ENCODE measurements around the gene SH3BGR. TPM values are rescaled to one million over a fixed set of nuclear protein-coding genes. Genes with fewer than 3 reads are reported as not detected.

The SH3BGR gene
- total RNA-seq, 1 experiment from 2014 or later = 2.9 TPM

DNA sequence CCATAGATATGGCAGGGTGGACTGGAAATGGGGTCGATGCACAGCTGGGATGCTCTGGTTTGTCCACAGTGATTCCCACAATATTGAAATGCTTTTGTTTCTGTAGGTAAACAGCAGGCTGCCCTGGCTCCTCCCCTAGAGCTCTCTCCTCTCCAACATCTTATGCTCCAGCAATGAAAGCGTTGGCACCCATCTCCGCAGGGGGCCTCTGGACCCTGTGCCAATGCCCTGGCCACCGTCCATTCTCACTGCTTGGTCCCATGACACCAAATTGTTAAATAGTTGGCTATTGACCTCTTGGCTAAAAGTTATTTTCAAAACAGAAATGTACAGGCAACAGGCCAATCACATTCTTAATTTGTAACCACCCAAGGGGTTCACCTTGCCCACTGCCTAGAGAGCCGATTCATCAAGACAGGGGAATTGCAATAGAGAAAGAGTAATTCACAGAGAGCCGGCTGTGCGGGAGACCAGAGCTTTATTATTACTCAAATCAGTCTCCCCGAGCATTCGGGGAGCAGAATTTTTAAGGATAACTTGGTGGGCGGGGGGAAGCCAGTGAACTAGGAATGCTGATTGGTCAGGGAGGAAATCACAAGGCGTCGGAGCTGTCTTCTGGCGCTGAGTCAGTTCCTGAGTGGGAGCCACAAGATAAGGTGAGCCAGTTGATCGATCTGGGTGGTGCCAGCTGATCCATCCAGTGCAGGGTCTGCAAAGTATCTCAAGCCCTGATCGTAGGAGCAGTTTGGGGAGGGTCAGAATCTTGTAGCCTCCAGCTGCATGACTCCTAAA lies 84.1 kb downstream of the SH3BGR start:
- Histone ChIP-seq H3K4me3 (ENCODE audit: low read depth, low read length, poor library complexity, severe bottlenecking) (no peak overlapping the region), H3K4me1 (ENCODE audit: insufficient read depth, low read length, poor library complexity, severe bottlenecking) (no peaks in the 10 kb centered on the region), H3K27me3 (replicated peaks; ENCODE audit: insufficient read depth, low read depth, low read length, poor library complexity) (no peaks in the 10 kb centered on the region), H3K36me3 (ENCODE audit: insufficient read depth, low read length, poor library complexity, severe bottlenecking) (no peaks in the 10 kb centered on the region), H3K27ac (ENCODE audit: low read depth, low read length, poor library complexity, severe bottlenecking) (no peak overlapping the region), H3K9me3 (ENCODE audit: low read depth, low read length, poor library complexity, severe bottlenecking) (no peaks in the 10 kb centered on the region)
- DNase-seq (ENCODE audit: low spot score) = no peak
- ChIA-PET POLR2A (ENCODE audit: low non-redundant PET) (interaction anchor here (0.6 kb wide), 1 partner anchor 182 kb away, joined by 5 read pairs; no protein-coding TSS in a partner anchor), CTCF (no interaction called here)
- no TSS peak for BruUV-seq (replicated peaks)
- intact Hi-C loops (cut with micrococcal nuclease; ENCODE audit: unreplicated experiment) = no loop called here
- no peak for TF ChIP-seq EZH2 (IDR thresholded peaks at IDR 0.05; ENCODE audit: borderline replicate concordance, low read depth, low read length, poor library complexity, severe bottlenecking)
- TF ChIP-seq, protein P1, sequence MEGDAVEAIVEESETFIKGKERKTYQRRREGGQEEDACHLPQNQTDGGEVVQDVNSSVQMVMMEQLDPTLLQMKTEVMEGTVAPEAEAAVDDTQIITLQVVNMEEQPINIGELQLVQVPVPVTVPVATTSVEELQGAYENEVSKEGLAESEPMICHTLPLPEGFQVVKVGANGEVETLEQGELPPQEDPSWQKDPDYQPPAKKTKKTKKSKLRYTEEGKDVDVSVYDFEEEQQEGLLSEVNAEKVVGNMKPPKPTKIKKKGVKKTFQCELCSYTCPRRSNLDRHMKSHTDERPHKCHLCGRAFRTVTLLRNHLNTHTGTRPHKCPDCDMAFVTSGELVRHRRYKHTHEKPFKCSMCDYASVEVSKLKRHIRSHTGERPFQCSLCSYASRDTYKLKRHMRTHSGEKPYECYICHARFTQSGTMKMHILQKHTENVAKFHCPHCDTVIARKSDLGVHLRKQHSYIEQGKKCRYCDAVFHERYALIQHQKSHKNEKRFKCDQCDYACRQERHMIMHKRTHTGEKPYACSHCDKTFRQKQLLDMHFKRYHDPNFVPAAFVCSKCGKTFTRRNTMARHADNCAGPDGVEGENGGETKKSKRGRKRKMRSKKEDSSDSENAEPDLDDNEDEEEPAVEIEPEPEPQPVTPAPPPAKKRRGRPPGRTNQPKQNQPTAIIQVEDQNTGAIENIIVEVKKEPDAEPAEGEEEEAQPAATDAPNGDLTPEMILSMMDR (conservative IDR thresholded peaks at IDR 0.05; ENCODE audit: low read depth, low read length) = no peak

DNA sequence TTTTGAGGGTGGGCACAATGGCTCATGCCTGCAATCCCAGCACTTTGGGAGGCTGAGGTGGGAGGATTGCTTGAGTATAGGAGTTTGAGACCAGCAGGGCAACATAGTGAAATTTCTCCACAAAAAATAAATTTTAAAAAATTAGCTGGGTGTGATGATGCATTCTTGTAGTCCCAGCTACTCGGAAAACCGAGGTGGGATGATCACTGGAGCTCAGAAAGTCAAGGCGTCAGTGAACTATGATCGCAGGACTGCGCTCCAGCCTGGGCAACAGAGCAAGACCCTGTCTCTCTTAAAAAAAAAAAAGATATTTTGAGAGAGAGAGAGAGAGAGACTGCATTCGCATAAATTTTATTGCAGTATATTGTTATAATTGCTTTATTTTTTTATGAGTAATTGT lies 85.1 kb downstream of the SH3BGR start:
- no peak for DNase-seq (ENCODE audit: low spot score)
- no peak overlapping the region for H3K27ac ChIP-seq (ENCODE audit: low read depth, low read length, poor library complexity, severe bottlenecking)
- no peaks in the 10 kb centered on the region for H3K36me3 ChIP-seq (ENCODE audit: insufficient read depth, low read length, poor library complexity, severe bottlenecking)
- H3K27me3 ChIP-seq (replicated peaks; ENCODE audit: insufficient read depth, low read depth, low read length, poor library complexity) = no peaks in the 10 kb centered on the region
- H3K4me1 ChIP-seq (ENCODE audit: insufficient read depth, low read length, poor library complexity, severe bottlenecking) = no peaks in the 10 kb centered on the region
- no TSS peak for BruUV-seq (replicated peaks)
- TF ChIP-seq EZH2 (IDR thresholded peaks at IDR 0.05; ENCODE audit: borderline replicate concordance, low read depth, low read length, poor library complexity, severe bottlenecking) = no peak
- TF ChIP-seq, protein P1 (conservative IDR thresholded peaks at IDR 0.05; ENCODE audit: low read depth, low read length) = no peak
- intact Hi-C loops (cut with micrococcal nuclease; ENCODE audit: unreplicated experiment) = no loop called here
- H3K9me3 ChIP-seq (ENCODE audit: low read depth, low read length, poor library complexity, severe bottlenecking) = no peaks in the 10 kb centered on the region
- POLR2A ChIA-PET (ENCODE audit: low non-redundant PET) = no interaction called here
- H3K4me3 ChIP-seq (ENCODE audit: low read depth, low read length, poor library complexity, severe bottlenecking) = no peak overlapping the region
- CTCF ChIA-PET = no interaction called here

DNA sequence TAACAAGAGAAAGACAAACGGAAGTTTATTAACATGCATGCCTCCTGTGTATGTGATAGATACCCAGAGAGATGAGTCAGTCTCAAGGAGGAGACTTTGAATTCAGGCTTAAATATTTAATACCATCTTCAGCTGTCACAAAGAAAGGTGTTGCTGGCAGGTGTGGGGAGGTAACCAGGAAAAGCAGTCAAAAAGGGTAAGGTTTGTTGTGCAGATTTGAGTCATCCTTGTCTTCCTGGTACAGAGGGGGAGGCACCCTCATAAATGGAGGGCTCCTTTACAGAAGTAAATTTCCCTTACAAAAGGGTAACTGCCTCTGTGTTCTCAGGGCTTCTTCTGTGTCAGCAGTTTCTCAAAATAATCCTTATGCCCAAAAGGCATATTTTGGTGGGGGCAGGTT lies 85.8 kb downstream of the SH3BGR start:
- ChIA-PET CTCF (no interaction called here), POLR2A (ENCODE audit: low non-redundant PET) (no interaction called here)
- H3K27ac ChIP-seq (ENCODE audit: low read depth, low read length, poor library complexity, severe bottlenecking) = no peak overlapping the region
- intact Hi-C loops (cut with micrococcal nuclease; ENCODE audit: unreplicated experiment) = no loop called here
- no peaks in the 10 kb centered on the region for H3K36me3 ChIP-seq (ENCODE audit: insufficient read depth, low read length, poor library complexity, severe bottlenecking)
- BruUV-seq (replicated peaks) = no TSS peak
- no peaks in the 10 kb centered on the region for H3K9me3 ChIP-seq (ENCODE audit: low read depth, low read length, poor library complexity, severe bottlenecking)
- DNase-seq (ENCODE audit: low spot score) = no peak
- no peaks in the 10 kb centered on the region for H3K4me1 ChIP-seq (ENCODE audit: insufficient read depth, low read length, poor library complexity, severe bottlenecking)
- TF ChIP-seq, protein P1 (conservative IDR thresholded peaks at IDR 0.05; ENCODE audit: low read depth, low read length) = no peak
- no peak for TF ChIP-seq EZH2 (IDR thresholded peaks at IDR 0.05; ENCODE audit: borderline replicate concordance, low read depth, low read length, poor library complexity, severe bottlenecking)
- no peaks in the 10 kb centered on the region for H3K27me3 ChIP-seq (replicated peaks; ENCODE audit: insufficient read depth, low read depth, low read length, poor library complexity)
- no peak overlapping the region for H3K4me3 ChIP-seq (ENCODE audit: low read depth, low read length, poor library complexity, severe bottlenecking)
